Erythroblast (primary cell): ENCODE results near the gene NKAIN2.

ENCODE experiments used
- GATA1 ChIP-seq: IDR thresholded peaks from 2 replicates; pipeline ENCODE4 v1.6.1; 2011; ENCODE audit warnings: low read depth, mild to moderate bottlenecking, control low read depth, low read length, moderate library complexity
- POLR2A ChIP-seq: IDR thresholded peaks from 2 replicates; pipeline ENCODE4 v1.6.1; 2011; ENCODE audit warnings: mild to moderate bottlenecking, low read length

GRCh38 chr6:123904228-123904627 lies 100.6 kb downstream of the NKAIN2 start:
- TF ChIP-seq POLR2A (no peak), GATA1 (no peak)
